Astrocyte of the cerebellum (primary cell): Measurements from ENCODE around the gene RAD23A.

ENCODE experiments used
- DNase-seq: peaks from one replicate; pipeline ENCODE4 v3.0.0-alpha.2; 2011; ENCODE audit warnings: low read depth
- H3K4me3 ChIP-seq: 2 replicates; pipeline ENCODE4 v1.5.1; 2011; ENCODE audit warnings: mild to moderate bottlenecking, low read depth, low read length, moderate library complexity
- CTCF ChIP-seq: IDR thresholded peaks from 2 replicates; pipeline ENCODE4 v1.5.1; 2012; ENCODE audit warnings: low read length, low read depth, moderate library complexity, mild to moderate bottlenecking; ENCODE audit errors: missing control alignments
- in situ Hi-C: cut with HindIII; loops from 2 replicates; pipeline ENCODE4 v1.10.0; 2017; ENCODE audit warnings: low sequenced_read_pairs

The RAD23A gene

GRCh38 chr19:13003081-13003480, 57.4 kb downstream of the RAD23A start:
- no peak overlapping the region for H3K4me3 ChIP-seq
- in situ Hi-C loops = no loop called here
- TF ChIP-seq CTCF = no peak
- DNase-seq = no peak
